Measurements from ENCODE around the gene CASP8AP2. TPM values are rescaled to one million over a fixed set of nuclear protein-coding genes. Genes with fewer than 3 reads are reported as not detected.
"Not testable (repeated sequence)": the region's sequence is repeated elsewhere in the genome, so short reads cannot be mapped to it uniquely, and the experiment has no call there.

Gene CASP8AP2
- 26.9 TPM for total RNA-seq

DNA sequence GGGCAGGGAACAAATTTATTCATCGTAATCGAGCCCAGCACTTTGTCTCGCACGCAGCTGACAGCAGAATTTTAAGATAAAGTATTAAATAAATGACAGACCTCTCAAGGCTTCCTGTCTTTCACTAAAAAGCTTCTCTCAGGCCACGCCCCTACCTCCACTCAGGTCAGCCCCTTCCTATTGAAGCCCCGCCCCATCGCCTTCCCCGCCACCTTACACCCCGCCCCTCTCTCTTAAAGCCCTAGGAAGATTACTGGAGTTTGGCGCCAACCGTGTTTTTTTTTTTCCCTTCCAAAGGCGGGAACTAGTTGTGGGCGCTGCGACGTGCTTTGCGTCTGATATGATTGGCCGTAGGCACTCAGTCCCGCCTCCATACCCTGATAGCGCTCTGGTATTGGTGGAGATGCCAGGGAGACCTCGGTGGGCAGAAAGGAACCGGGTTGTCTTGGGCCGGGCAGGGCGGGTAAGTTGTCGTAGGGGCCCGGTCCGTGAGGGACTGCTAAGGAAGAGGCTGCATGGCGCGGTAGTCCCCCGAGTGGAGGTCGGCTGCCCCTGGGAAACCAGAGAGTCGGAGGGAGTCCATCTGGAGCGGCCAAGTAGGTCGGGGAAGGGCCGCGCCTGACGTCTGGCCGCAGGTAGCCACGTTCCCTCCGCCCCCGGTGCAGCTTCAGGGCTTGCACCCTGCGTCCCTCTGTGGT is at the start of gene CASP8AP2:
Gene CASP8AP2 (plus strand): TSS at position 409 of the 698 bp plus-strand sequence.
- peak; percentile 99 for DNase-seq

DNA sequence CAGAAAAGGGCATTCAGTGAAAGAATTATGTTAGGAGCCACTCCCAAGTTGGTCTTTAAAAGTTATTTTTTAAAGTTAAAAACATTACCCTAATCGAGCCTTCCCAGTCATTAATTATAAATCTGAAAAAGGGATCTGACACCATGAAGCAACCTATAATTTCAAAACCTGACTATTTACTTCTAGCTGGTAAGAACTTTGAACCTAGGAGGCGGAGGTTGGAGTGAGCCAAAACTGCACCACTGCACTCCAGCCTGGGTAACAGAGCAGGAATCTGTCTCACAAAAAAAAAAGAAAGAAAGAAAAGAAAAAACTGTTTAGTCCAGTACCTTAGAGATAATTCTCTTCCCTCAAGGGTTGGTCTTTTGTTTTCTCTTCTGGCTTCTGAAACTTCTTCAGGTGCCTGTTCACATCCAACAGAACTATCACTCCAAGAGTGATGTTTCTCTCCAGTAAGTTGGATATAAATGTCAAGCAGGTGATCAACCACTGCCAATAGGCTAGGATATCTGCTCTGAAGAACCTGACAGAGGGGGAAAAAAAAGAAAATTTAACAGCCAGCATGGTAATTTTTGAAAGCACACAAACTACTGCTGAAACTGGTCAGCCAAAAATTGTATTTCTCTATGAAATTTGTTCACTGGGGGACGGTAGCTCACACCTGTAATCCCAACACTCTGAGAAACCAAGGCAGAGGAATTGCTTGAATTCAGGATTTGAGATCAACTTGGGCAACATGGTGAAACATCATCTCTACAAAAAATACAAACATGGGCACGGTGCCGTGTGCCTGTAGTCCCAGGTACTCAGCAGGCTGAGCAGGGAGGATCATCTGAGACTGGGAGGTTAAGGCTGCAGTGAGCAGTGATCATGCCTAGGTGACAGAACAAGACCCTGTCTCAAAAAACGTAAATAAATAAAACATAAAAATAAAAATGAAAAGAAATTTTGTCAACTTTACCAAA is 48.3 kb upstream of the CASP8AP2 start:
- no peak for DNase-seq

- DNase-seq: no peak
Measured at GRCh38 chr6:89782222-89782621, 47.5 kb upstream of the CASP8AP2 start.

- DNase-seq: not testable (repeated sequence)
Measured at GRCh38 chr6:89783293-89783692, 46.4 kb upstream of the CASP8AP2 start.

GRCh38 chr6:89784838-89785237 is 44.8 kb upstream of the CASP8AP2 start:
- DNase-seq: no peak

- no peak for DNase-seq
Measured at GRCh38 chr6:89786970-89787369, 42.7 kb upstream of the CASP8AP2 start.

GRCh38 chr6:89787660-89788328 is 41.9 kb upstream of the CASP8AP2 start:
- DNase-seq: no peak

DNA sequence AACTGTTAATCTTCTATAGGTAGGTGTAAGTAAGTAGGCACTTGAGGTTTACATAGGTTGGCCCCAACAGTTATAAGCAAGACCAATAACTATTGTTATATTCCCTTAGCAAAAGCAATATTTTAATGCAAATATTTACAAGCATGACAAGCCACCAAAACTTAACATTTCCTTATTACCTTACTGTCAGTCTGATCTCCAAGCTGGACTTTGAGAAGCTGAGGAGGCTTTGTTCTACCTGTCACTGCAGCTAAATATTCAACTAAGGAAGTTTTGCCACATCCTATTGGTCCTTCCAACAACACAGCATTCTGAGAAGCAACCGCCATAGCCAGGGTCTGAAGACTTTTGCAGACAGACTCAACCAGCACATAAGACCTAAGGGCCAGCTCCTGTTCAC is 39.7 kb upstream of the CASP8AP2 start:
- no peak for DNase-seq

DNA sequence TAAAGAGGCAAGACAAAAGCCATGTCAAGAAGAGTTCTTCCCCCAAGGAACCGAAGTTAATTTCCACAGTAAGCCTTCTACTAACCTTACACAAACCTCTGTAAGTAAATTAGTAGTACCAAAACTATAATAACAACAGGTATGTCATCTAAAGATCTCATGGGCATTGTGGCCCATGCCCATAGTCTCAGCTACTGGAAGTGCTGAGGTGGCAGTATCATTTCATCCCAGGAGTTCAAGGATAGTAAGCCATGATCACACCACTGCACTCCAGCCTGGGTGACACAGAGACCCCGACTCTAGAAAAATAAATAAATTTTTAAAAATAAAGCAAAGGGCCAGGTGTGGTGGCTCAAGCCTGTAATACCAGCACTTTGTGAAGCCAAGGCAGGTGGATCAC is 39.3 kb upstream of the CASP8AP2 start:
- no peak for DNase-seq

- DNase-seq: peak; percentile 31
Measured at GRCh38 chr6:89792881-89793280, 36.8 kb upstream of the CASP8AP2 start.

DNA sequence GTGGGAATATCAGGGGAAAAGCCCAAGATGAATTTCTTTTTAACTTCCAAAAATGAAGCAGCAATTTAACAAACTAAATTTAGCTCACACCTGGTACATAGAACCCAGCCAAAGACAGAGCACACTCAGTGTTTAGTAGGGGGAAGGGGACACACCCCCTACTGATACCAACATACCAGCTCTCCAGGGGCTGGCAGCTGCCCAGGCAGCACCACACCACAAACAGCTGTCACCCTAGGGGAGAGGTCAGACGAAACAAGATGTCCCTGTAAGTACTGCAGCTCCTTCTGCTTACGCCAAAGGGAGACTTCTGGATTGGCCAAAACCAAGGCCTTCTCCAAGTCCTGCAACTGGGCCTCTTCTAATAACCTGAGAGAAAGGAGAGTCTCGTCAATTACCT is 36.1 kb upstream of the CASP8AP2 start:
- peak; percentile 61 for DNase-seq

GRCh38 chr6:89794324-89794723 is 35.4 kb upstream of the CASP8AP2 start:
- DNase-seq: no peak

DNA sequence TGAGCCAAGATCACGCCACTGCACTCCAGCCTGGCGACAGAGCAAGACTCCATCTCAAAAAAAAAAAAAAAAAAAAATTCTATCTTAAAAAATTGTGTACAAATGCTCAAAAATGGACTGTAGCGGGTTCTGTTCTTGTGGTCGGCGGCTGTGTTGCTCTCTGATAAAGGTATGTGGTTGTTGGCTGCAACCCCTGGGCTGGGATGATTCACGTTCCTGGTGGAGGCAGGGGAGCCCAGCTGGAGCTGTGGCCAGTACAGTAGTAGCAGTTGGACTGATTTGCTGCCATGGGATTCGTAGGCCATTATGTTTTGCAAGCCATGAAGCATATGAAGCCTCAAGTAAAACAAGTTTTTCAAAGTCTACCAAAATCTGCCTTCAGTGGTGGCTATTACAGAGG is 32.4 kb upstream of the CASP8AP2 start:
- no peak for DNase-seq

GRCh38 chr6:89799096-89799495 is 30.6 kb upstream of the CASP8AP2 start:
- no peak for DNase-seq

GRCh38 chr6:89799756-89800155 is 29.9 kb upstream of the CASP8AP2 start:
- DNase-seq: no peak

GRCh38 chr6:89803271-89803670 is 26.4 kb upstream of the CASP8AP2 start:
- DNase-seq: no peak

- DNase-seq: no peak
Measured at GRCh38 chr6:89805814-89806371, 23.8 kb upstream of the CASP8AP2 start.

GRCh38 chr6:89807581-89807980 is 22.1 kb upstream of the CASP8AP2 start:
- no peak for DNase-seq

DNA sequence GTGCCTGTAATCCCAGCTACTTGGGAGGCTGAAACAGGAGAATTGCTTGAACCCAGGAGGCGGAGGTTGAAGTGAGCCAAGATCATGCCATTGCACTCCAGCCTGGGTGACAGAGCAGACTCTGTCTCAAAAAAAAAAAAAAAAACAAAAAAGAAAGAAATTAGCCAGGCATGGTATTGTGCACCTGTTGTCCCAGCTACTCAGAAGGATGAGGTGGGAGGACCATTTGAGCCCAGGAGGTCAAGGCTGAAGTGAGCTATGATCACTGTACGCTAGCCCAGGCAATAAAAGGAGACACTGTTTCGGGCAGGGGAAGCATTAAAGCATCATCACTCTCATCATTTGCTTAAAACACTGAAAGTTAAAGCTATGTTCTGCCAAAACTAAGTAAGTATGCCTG is 16.3 kb upstream of the CASP8AP2 start:
- DNase-seq: not testable (repeated sequence)

DNA sequence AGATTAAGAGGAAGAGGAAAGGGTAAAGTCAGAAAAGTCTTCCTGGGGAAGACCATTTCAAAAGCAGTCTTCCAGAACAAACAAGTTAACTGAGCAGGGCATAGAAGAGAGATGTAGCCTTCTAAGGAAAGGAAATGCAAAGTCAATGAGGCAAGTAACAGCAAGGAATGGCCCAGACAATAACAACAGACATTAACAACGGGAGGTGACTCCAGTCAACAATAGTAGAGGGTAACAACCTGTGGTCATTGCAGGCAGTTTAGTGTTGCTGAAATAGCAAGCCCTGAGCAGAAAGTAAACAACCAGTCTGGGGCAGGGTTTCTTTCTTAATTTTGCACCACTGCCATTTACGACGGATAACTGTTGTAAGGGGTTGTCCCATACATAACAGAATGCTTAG is 12.2 kb upstream of the CASP8AP2 start:
- DNase-seq: no peak

DNA sequence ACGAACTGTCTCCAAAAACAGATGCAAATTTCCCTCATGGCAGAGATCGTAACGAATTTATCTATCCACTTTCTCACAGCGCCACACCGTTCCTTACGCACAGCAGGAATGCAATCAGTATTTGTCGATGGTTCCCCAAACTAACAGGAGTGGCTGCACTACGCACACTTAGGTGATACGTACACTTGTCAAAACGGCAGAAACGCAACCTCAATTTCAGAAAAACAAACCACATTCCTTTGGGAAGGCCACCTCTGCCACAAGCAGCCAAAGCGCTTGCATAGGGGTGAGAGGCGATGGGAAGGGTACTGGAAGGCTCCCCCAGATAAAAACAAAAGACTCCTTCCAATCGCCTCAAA is 10.7 kb upstream of the CASP8AP2 start:
- peak; percentile 59 for DNase-seq

DNA sequence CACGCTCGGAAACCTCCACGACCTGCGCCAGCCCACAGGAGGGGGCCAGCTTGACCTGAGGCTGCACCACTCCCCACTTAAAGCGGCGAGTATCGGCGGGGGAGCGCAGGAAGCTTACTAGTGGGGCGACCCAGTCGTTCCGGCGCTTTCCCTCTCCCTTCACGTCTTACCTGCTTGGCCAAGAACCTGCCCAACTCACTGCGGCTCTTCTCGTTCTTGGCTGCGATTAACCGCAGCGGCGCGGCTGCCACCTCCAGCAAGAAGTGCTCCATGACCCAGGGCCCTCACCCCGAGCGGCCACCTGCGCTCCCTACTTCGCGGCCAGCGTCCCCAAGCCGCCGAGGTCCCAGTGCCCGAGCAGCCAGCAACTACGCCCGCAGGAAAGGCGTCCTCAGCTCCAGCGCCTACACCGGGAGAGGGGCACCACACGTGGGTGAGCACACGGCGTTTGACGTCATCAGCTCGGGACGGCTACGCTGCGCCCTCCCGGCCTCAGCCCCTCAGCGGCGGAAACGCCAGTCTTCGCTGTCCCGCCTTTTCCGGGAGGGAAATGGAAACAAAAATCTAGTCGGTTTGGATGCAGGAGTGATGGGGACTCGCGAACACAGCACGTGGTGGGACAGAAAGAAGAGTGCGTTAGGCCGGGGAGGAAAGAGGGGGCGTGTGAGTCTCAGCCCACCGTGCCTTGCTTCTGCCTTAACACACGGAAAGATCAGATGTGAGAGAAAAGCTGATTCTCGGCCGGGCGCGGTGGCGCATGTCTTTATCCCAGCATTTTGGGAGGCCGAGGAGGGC is 10.1 kb upstream of the CASP8AP2 start, which contains the start of gene MDN1:
Gene MDN1 (minus strand): TSS at position 459 of the 795 bp plus-strand sequence. CDS start 187 bp downstream, at position 272.
- DNase-seq: peak; percentile 98
